HepG2 (cell line): ENCODE data around the gene TOMM20. TPM values are rescaled to one million over a fixed set of nuclear protein-coding genes. Genes with fewer than 3 reads are reported as not detected.

Source experiments
- ATAC-seq: fragments of 200-7000 bp; cut with Tn5 transposase; 3 replicates; pipeline ENCODE4 v1.9.1; 2020; ENCODE audit warnings: mild to moderate bottlenecking, moderate library complexity
- BruUV-seq: library from RNA; stranded (reverse); fragments of 400-500 nt; replicated peaks from 2 replicates; lab custom pipeline; 2021; lab: Mats Ljungman, UMichigan
- CTCF ChIA-PET: fragments of 300-600 bp; formaldehyde crosslinking; extraction: SDS; loops from one replicate; lab custom pipeline; 2021; ENCODE audit warnings: low total read pairs, inconsistent platforms, low intra/inter-chr PET ratio; lab: Yijun Ruan, JAX
- POLR2A ChIA-PET: fragments of 350-600 bp; sonication (Branson Sonifier 250); formaldehyde crosslinking; loops from one replicate; lab custom pipeline; 2020; ENCODE audit warnings: antibody characterized with exemption, inconsistent platforms; lab: Yijun Ruan, JAX
- DNase-seq: peaks from one replicate; pipeline ENCODE4 v3.0.0-alpha.2; 2015; ENCODE audit warnings: low spot score
- FAIRE-seq: peaks from 3 replicates; lab custom pipeline; 2011; peaks lifted over from hg19 to GRCh38; lab: Jason Lieb, UNC
- H2AFZ ChIP-seq: one replicate; pipeline ENCODE4 v1.6.1; 2011; ENCODE audit warnings: low read length, inconsistent platforms
- H3K27ac ChIP-seq: fragments of 300-600 bp; 3 replicates; pipeline ENCODE4 v1.8.0; 2011; ENCODE audit warnings: mixed run types, mild to moderate bottlenecking, mixed read lengths, low read length, inconsistent platforms; ENCODE audit not compliant: insufficient read depth; ENCODE audit errors: extremely low read length
- H3K27me3 ChIP-seq, 2 experiments: fragments of 200-600 bp in 1 of 2; 2 replicates in 1 of 2; 3 replicates in 1 of 2; pipeline versions ENCODE4 v1.6.0 to v1.8.0; 2011; ENCODE audit warnings: low read length in 2 of 2, mild to moderate bottlenecking in 2 of 2, moderate library complexity in 2 of 2, inconsistent platforms in 1 of 2; ENCODE audit not compliant: insufficient read depth in 2 of 2, control insufficient read depth in 1 of 2
- H3K36me3 ChIP-seq, 2 experiments: fragments of 200-600 bp in 1 of 2; replicated peaks in 1 of 2; 2 replicates in 1 of 2; 3 replicates in 1 of 2; pipeline versions ENCODE4 v1.5.1 to v1.8.0; 2011; ENCODE audit warnings: low read length in 2 of 2, inconsistent platforms in 1 of 2; ENCODE audit not compliant: insufficient read depth in 2 of 2, control insufficient read depth in 1 of 2
- H3K4me1 ChIP-seq: 2 replicates; pipeline ENCODE4 v1.5.1; 2012; ENCODE audit warnings: low read length, inconsistent platforms; ENCODE audit not compliant: insufficient read depth
- H3K4me2 ChIP-seq: 2 replicates; pipeline ENCODE4 v1.6.0; 2011; ENCODE audit warnings: low read depth, low read length, inconsistent platforms
- H3K4me3 ChIP-seq, 3 experiments: fragments of 200-600 bp in 1 of 3; sonication (generic), shearing (Covaris generic) in 1 of 3; replicated peaks in 1 of 3; 2 replicates each; pipeline ENCODE4 v1.5.1; 2011 to 2016; ENCODE audit warnings: low read length in 3 of 3, inconsistent platforms in 2 of 3, low read depth in 2 of 3, mild to moderate bottlenecking in 2 of 3, control low read depth in 1 of 3, mixed read lengths in 1 of 3; ENCODE audit not compliant: insufficient read depth in 1 of 3
- H3K79me2 ChIP-seq: one replicate; pipeline ENCODE4 v1.6.1; 2011; ENCODE audit warnings: low read length, inconsistent platforms; ENCODE audit not compliant: insufficient read depth
- H3K9ac ChIP-seq: 2 replicates; pipeline ENCODE4 v1.6.0; 2011; ENCODE audit warnings: mild to moderate bottlenecking, low read depth, low read length, inconsistent platforms; ENCODE audit not compliant: insufficient read depth
- H3K9me3 ChIP-seq: 2 replicates; pipeline ENCODE4 v1.5.1; 2012; ENCODE audit warnings: mild to moderate bottlenecking, low read length
- H4K20me1 ChIP-seq: 2 replicates; pipeline ENCODE4 v1.6.0; 2011; ENCODE audit warnings: inconsistent platforms, mild to moderate bottlenecking, low read length, moderate library complexity; ENCODE audit not compliant: insufficient read depth
- CSRNP2 ChIP-seq: sonication (generic); formaldehyde crosslinking; conservative IDR thresholded peaks from 2 replicates; pipeline ENCODE4 v1.8.0; 2022; ENCODE audit warnings: low read depth, missing genetic modification reagents
- FOXK1 ChIP-seq: sonication (generic); formaldehyde crosslinking; IDR thresholded peaks from 2 replicates; pipeline ENCODE4 v1.4.0; 2020; ENCODE audit warnings: low read depth, missing genetic modification reagents, borderline replicate concordance
- MXD4 ChIP-seq: IDR thresholded peaks from 2 replicates; pipeline ENCODE4 v1.6.1; 2016; ENCODE audit warnings: mild to moderate bottlenecking, missing biosample characterization, missing genetic modification reagents
- RORA ChIP-seq: sonication (generic); formaldehyde crosslinking; IDR thresholded peaks from 2 replicates; pipeline ENCODE4 v1.5.0; 2020; ENCODE audit warnings: mild to moderate bottlenecking, missing genetic modification reagents, moderate library complexity
- SMAD9 ChIP-seq: sonication (generic); formaldehyde crosslinking; IDR thresholded peaks from 2 replicates; pipeline ENCODE4 v1.5.1; 2020; ENCODE audit warnings: mild to moderate bottlenecking, missing genetic modification reagents
- SOX13 ChIP-seq, 3 experiments: fragments of 450-650 bp in 1 of 3; sonication (generic) in 1 of 3; formaldehyde crosslinking in 1 of 3; IDR thresholded peaks in 2 of 3; conservative IDR thresholded peaks in 1 of 3; 2 replicates each; pipeline versions ENCODE4 v1.5.0 to v1.6.1; 2016 to 2020; ENCODE audit warnings: antibody characterized with exemption in 1 of 3, mild to moderate bottlenecking in 1 of 3, missing compliant biosample characterization in 1 of 3, missing genetic modification reagents in 1 of 3, moderate library complexity in 1 of 3
- THAP11 ChIP-seq: IDR thresholded peaks from 2 replicates; pipeline ENCODE4 v1.6.1; 2016; ENCODE audit warnings: missing biosample characterization, missing genetic modification reagents
- ZBTB39 ChIP-seq: sonication (generic); formaldehyde crosslinking; IDR thresholded peaks from 2 replicates; pipeline ENCODE4 v1.5.0; 2020; ENCODE audit warnings: missing genetic modification reagents
- ZNF563 ChIP-seq: sonication (generic); formaldehyde crosslinking; IDR thresholded peaks from 2 replicates; pipeline ENCODE4 v1.8.0; 2022; ENCODE audit warnings: mild to moderate bottlenecking, moderate library complexity, missing genetic modification reagents
- WGBS: methylation state at CpG from one replicate; pipeline ENCODE4 v1.1.6; 2017; ENCODE audit warnings: low lambda C conversion rate; 5-methylcytosine and 5-hydroxymethylcytosine counted together
- in situ Hi-C: cut with HindIII; loops from 2 replicates; pipeline ENCODE4 v1.10.0; 2017; ENCODE audit warnings: low pct_unique_long_range_greater_than_20kb; ENCODE audit not compliant: extremely low pct_ligation_motif_present
- intact Hi-C: fragments of 100-400 bp; cut with micrococcal nuclease; formaldehyde crosslinking; loops from one replicate; pipeline ENCODE4 v1.10.0; 2022; ENCODE audit not compliant: unreplicated experiment
- polyA plus RNA-seq, 8 experiments: library from polyadenylated mRNA; depleted of rRNA in 3 of 8; stranded (reverse) in 7 of 8; unstranded in 1 of 8; fragments of >200 nt; fragmentation: Illumina TruSeq in 4 of 8; extraction: Trizol in 4 of 8; gene quantifications; 2 replicates each; pipeline versions ENCODE4 v1.2.1 to v1.2.3, GENCODE V29; 2011 to 2016; ENCODE audit warnings: low read depth in 4 of 8, missing spikeins in 1 of 8, mixed read lengths in 1 of 8; ENCODE audit not compliant: insufficient read depth in 1 of 8
- total RNA-seq, 5 experiments: library from RNA; depleted of rRNA; stranded (reverse); fragments of >200 nt; fragmentation: Illumina TruSeq; extraction: Trizol; gene quantifications; 2 replicates each; pipeline ENCODE4 v1.2.3, GENCODE V29; 2016; ENCODE audit warnings: low read depth in 1 of 5
- TF ChIP-seq, protein P1 (sequence below): sonication (generic); formaldehyde crosslinking; IDR thresholded peaks from 2 replicates; pipeline ENCODE4 v1.5.0; 2020; ENCODE audit warnings: mild to moderate bottlenecking, missing genetic modification reagents, borderline replicate concordance

TOMM20 gene
- total and polyA plus RNA-seq, 2 of the 13 experiments (the other 11 are each of a cell fraction or from before 2014, with no cell fraction given): 153 to 376 TPM

DNA sequence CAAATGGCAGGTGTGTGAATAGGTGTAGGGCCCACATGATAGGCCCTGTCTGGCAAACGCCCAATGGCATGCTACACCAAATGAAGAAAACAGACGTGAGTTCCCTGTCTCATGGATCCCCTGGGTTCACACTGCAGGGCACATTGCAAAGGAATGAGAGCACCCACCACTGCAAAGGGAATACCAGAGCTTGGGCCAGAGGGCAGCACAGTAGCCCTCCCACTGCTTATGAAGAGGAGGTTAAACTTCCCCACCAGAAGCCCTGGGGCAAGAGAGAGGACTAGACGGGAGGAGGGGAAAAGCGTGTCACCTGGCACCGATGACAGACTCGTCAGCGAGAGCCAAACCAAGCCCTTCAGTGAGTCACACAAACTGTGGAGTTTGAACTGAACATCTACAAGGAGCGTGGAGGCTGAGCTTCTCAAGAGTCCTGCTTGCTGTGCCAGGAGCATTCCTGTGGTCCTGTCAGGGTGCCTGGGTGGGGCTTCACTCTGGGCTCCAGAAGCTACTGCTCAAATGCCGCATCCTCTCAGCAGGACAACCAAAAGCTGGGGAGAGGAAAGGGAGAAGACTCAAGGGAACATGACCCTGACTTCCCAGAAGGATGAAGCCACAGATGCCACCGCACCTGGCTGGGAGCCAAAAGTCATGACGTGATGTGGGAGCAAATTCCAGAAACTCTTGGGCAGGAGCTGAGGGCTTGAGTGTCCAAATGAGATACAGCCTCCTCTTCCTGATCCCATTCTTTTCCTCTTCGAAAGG is 61.1 kb downstream of the TOMM20 start:
- TSS peak; percentile 49 for BruUV-seq
- 32% methylated on average over 12 of the region's 12 CpGs for WGBS
- peak overlapping the region; percentile 86 for H3K27ac ChIP-seq
- peak overlapping the region; percentile 41 to 76 (median 60); a peak in 5 of 6 replicates for H3K4me3 ChIP-seq
- ATAC-seq (peak; percentile 4; the same call in 2 of the 3 replicates), DNase-seq (peak; percentile 58), FAIRE-seq (no peak)
- peaks cover 97% of the 10 kb centered on the region for H3K4me1 ChIP-seq
- no peaks in the 10 kb centered on the region for H3K27me3 ChIP-seq
- H3K9me3 ChIP-seq: no peaks in the 10 kb centered on the region
- intact Hi-C loops (no loop called here), in situ Hi-C loops (no loop called here)
- H4K20me1 ChIP-seq: no peaks in the 10 kb centered on the region
- peaks cover 33% of the 10 kb centered on the region for H3K79me2 ChIP-seq
- no peak overlapping the region for H2AFZ ChIP-seq
- peak overlapping the region; percentile 90 for H3K9ac ChIP-seq
- CTCF ChIA-PET: no interaction called here
- H3K4me2 ChIP-seq: peak overlapping the region; percentile 86
- peaks cover 0 to 8% of the 10 kb centered on the region in 2 experiments; a peak in 1 of 5 replicates for H3K36me3 ChIP-seq
- POLR2A ChIA-PET: interaction anchor here (0.7 to 9.6 kb wide), 25 partner anchors 15 to 568 kb away, joined by 3 to 309 read pairs (median 4); partner anchors contain the start of gene IRF2BP2
- TF ChIP-seq SOX13 (IDR thresholded peaks at IDR 0.05): no peak
- TF ChIP-seq SOX13 (CRISPR knock-in tag; conservative IDR thresholded peaks at IDR 0.05 in 1 of 2, IDR thresholded peaks at IDR 0.05 in 1 of 2): no peak
- TF ChIP-seq ZBTB39 (CRISPR knock-in tag): no peak
- no peak for TF ChIP-seq MXD4 (CRISPR knock-in tag)
- TF ChIP-seq, protein P1, sequence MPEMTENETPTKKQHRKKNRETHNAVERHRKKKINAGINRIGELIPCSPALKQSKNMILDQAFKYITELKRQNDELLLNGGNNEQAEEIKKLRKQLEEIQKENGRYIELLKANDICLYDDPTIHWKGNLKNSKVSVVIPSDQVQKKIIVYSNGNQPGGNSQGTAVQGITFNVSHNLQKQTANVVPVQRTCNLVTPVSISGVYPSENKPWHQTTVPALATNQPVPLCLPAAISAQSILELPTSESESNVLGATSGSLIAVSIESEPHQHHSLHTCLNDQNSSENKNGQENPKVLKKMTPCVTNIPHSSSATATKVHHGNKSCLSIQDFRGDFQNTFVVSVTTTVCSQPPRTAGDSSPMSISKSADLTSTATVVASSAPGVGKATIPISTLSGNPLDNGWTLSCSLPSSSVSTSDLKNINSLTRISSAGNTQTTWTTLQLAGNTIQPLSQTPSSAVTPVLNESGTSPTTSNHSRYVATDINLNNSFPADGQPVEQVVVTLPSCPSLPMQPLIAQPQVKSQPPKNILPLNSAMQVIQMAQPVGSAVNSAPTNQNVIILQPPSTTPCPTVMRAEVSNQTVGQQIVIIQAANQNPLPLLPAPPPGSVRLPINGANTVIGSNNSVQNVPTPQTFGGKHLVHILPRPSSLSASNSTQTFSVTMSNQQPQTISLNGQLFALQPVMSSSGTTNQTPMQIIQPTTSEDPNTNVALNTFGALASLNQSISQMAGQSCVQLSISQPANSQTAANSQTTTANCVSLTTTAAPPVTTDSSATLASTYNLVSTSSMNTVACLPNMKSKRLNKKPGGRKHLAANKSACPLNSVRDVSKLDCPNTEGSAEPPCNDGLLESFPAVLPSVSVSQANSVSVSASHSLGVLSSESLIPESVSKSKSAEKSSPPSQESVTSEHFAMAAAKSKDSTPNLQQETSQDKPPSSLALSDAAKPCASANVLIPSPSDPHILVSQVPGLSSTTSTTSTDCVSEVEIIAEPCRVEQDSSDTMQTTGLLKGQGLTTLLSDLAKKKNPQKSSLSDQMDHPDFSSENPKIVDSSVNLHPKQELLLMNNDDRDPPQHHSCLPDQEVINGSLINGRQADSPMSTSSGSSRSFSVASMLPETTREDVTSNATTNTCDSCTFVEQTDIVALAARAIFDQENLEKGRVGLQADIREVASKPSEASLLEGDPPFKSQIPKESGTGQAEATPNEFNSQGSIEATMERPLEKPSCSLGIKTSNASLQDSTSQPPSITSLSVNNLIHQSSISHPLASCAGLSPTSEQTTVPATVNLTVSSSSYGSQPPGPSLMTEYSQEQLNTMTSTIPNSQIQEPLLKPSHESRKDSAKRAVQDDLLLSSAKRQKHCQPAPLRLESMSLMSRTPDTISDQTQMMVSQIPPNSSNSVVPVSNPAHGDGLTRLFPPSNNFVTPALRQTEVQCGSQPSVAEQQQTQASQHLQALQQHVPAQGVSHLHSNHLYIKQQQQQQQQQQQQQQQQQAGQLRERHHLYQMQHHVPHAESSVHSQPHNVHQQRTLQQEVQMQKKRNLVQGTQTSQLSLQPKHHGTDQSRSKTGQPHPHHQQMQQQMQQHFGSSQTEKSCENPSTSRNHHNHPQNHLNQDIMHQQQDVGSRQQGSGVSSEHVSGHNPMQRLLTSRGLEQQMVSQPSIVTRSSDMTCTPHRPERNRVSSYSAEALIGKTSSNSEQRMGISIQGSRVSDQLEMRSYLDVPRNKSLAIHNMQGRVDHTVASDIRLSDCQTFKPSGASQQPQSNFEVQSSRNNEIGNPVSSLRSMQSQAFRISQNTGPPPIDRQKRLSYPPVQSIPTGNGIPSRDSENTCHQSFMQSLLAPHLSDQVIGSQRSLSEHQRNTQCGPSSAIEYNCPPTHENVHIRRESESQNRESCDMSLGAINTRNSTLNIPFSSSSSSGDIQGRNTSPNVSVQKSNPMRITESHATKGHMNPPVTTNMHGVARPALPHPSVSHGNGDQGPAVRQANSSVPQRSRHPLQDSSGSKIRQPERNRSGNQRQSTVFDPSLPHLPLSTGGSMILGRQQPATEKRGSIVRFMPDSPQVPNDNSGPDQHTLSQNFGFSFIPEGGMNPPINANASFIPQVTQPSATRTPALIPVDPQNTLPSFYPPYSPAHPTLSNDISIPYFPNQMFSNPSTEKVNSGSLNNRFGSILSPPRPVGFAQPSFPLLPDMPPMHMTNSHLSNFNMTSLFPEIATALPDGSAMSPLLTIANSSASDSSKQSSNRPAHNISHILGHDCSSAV (CRISPR knock-in tag): no peak
- TF ChIP-seq RORA (CRISPR knock-in tag): no peak
- no peak for TF ChIP-seq ZNF563 (CRISPR knock-in tag)
- TF ChIP-seq FOXK1: no peak
- no peak for TF ChIP-seq CSRNP2 (CRISPR knock-in tag)
- 0 out of 2 replicates have a peak, but pooled peaks have one; percentile 11 for TF ChIP-seq THAP11 (CRISPR knock-in tag)
- TF ChIP-seq SMAD9: no peak
